Memory B cell (primary cell): Measurements from ENCODE around the gene UFM1.
"Not testable (repeated sequence)": the region's sequence is repeated elsewhere in the genome, so short reads cannot be mapped to it uniquely, and the experiment has no call there.

Experiments used
- ATAC-seq: fragments of 150-1000 bp; cut with Tn5 transposase; 2 replicates; pipeline ENCODE4 v1.10.0; 2021; ENCODE audit warnings: low read depth, mild to moderate bottlenecking, moderate library complexity
- DNase-seq, 2 donors: peaks; one replicate each; pipeline ENCODE4 v3.0.0; 2022; ENCODE audit warnings: low spot score in 2 of 2
- H3K27ac Mint-ChIP-seq: one replicate; pipeline ENCODE4 v1.8.0; 2022; ENCODE audit warnings: mild to moderate bottlenecking, moderate library complexity, mixed read lengths
- H3K27me3 Mint-ChIP-seq: one replicate; pipeline ENCODE4 v1.8.0; 2022; ENCODE audit warnings: mixed read lengths
- H3K36me3 Mint-ChIP-seq: one replicate; pipeline ENCODE4 v1.8.0; 2022; ENCODE audit warnings: mild to moderate bottlenecking, mixed read lengths
- H3K4me1 Mint-ChIP-seq: one replicate; pipeline ENCODE4 v1.8.0; 2022; ENCODE audit warnings: mixed read lengths
- H3K4me3 Mint-ChIP-seq: one replicate; pipeline ENCODE4 v1.8.0; 2022; ENCODE audit warnings: mild to moderate bottlenecking, moderate library complexity, mixed read lengths
- H3K9me3 Mint-ChIP-seq: one replicate; pipeline ENCODE4 v1.8.0; 2022; ENCODE audit warnings: mixed read lengths

The UFM1 gene

GRCh38 chr13:38348861-38349389, 726 bp upstream of the UFM1 start:
- Mint-ChIP-seq H3K4me3 (peak overlapping the region; percentile 91), H3K4me1 (peaks cover 23% of the 10 kb centered on the region), H3K27ac (peak overlapping the region; percentile 96), H3K36me3 (peaks cover 12% of the 10 kb centered on the region), H3K9me3 (no peaks in the 10 kb centered on the region), H3K27me3 (no peaks in the 10 kb centered on the region)
- ATAC-seq (no peak), DNase-seq (no peak)

DNA sequence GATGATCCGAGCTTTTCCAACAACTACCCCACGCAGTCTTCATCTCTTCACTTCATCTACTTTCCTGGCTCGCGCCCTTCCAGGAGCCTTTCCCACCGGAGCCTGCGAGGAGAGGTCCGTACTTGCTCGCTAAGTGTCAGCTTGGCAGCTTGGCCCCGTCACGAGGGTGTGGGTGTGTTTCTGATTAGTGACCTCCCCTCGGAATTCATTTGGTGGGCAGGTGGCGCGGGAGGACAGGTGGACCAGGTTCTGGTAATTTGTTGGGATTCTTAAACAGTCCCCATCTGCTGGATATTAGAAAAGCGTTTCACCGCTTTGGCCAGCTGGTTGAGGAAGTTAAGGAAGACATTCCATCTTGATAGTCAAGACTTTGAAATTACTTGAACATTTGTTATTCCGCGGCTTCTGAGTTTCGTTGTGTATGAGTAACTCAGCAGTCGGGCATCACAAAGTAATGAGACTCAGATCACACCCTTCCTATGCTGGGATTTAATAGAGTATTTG, 515 bp downstream of the UFM1 start:
- Mint-ChIP-seq H3K27me3 (no peaks in the 10 kb centered on the region), H3K36me3 (peaks cover 12% of the 10 kb centered on the region), H3K4me1 (peaks cover 23% of the 10 kb centered on the region), H3K4me3 (peak overlapping the region; percentile 91), H3K27ac (peak overlapping the region; percentile 96), H3K9me3 (no peaks in the 10 kb centered on the region)
- DNase-seq (peak; percentile 23 to 48), ATAC-seq (peak; percentile 18)

- Mint-ChIP-seq H3K4me1 (peaks cover 10% of the 10 kb centered on the region), H3K4me3 (no peak overlapping the region), H3K27me3 (no peaks in the 10 kb centered on the region), H3K9me3 (no peaks in the 10 kb centered on the region), H3K36me3 (peaks cover 18% of the 10 kb centered on the region), H3K27ac (no peak overlapping the region)
- DNase-seq (no peak), ATAC-seq (no peak)
Measured at GRCh38 chr13:38355595-38356119, 6.0 kb downstream of the UFM1 start.

DNA sequence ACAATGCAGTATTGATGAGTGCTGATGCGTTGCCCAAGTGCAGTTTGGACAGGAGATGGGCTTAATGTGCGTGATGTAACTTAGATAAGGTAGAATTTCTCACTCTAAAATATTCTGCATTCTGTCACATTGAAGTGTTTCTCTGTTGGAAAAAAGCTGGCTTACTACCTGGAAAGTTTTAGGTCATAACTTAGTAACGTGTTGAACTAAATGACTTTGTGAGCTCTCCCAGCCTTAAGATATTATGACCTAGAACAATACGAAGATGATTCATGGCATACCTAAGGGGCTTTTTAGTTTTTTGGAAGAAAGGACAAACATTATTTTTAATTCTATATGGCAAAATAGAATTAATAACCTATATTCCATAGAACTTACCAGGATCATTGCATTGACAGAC, 9.0 kb downstream of the UFM1 start:
- ATAC-seq (no peak), DNase-seq (no peak)
- H3K9me3 Mint-ChIP-seq: no peaks in the 10 kb centered on the region
- H3K4me1 Mint-ChIP-seq: peaks cover 8% of the 10 kb centered on the region
- no peak overlapping the region for H3K4me3 Mint-ChIP-seq
- no peak overlapping the region for H3K27ac Mint-ChIP-seq
- peaks cover 22% of the 10 kb centered on the region for H3K36me3 Mint-ChIP-seq
- H3K27me3 Mint-ChIP-seq: no peaks in the 10 kb centered on the region

DNA sequence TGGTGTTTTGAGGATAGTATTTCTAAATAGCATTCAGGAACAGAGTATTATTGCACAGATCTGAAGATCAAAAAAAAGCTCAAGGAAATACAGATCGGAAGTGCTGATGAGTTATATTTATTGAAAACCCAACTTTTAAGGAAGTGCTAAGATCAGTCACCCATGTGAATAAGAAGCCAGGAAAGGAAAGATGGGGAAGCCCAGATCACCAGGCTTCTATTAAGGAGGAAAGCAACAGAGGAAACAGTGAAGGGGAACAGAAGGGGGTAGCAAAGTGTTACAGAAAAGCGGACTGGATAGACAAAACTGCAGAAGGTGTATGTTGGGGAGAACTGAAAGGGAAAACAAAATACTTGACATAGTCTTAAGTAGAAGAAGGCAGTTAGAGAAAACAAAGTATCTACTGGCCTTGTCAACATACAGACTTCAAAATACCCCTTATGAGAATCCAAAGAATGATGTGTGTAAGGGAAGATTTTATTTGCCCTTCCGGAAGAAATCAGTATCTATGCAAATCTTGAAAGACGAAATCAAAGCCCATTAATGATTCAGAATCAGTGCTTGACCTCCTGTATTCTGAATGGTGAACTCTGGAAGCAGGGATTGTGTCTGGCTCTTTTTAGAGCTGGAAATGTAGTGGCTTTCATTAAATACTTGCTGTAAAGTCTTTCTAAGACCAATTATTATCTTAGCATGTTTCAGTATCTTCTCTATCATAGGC, 12.1 kb downstream of the UFM1 start:
- ATAC-seq: peak; percentile 31
- Mint-ChIP-seq H3K27me3 (no peaks in the 10 kb centered on the region), H3K4me1 (peaks cover 13% of the 10 kb centered on the region), H3K4me3 (no peak overlapping the region), H3K36me3 (peaks cover 19% of the 10 kb centered on the region), H3K27ac (peak overlapping the region; percentile 14), H3K9me3 (no peaks in the 10 kb centered on the region)
- no peak for DNase-seq

DNA sequence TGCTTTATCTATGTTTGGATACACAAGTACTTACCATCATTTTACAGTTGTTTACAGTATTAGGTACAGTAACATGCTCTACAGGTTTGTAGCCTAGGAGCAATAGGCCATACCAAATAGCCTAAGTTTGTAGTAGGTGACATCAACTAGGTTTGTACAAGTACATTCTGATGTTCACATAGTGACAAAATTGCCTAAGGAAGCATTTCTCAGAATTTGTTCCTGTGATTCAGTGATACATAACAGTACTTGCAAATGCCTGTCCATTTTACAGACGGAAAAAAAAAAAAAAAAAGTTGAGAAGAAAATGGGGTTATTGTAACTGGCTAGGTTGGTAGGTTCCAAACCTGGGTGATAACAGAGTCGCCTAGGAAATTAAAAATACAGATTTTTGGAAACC, 13.6 kb downstream of the UFM1 start:
- Mint-ChIP-seq H3K36me3 (peaks cover 19% of the 10 kb centered on the region), H3K4me3 (no peak overlapping the region), H3K27ac (no peak overlapping the region), H3K27me3 (no peaks in the 10 kb centered on the region), H3K9me3 (no peaks in the 10 kb centered on the region), H3K4me1 (peaks cover 13% of the 10 kb centered on the region)
- DNase-seq: no peak
- no peak for ATAC-seq

- not testable (repeated sequence) for H3K9me3 Mint-ChIP-seq, ATAC-seq, H3K27ac Mint-ChIP-seq, H3K4me3 Mint-ChIP-seq, H3K27me3 Mint-ChIP-seq, DNase-seq
- Mint-ChIP-seq H3K36me3 (peaks cover 17% of the 10 kb centered on the region), H3K4me1 (peaks cover 13% of the 10 kb centered on the region)
Measured at GRCh38 chr13:38363746-38364145, 14.1 kb downstream of the UFM1 start.

DNA sequence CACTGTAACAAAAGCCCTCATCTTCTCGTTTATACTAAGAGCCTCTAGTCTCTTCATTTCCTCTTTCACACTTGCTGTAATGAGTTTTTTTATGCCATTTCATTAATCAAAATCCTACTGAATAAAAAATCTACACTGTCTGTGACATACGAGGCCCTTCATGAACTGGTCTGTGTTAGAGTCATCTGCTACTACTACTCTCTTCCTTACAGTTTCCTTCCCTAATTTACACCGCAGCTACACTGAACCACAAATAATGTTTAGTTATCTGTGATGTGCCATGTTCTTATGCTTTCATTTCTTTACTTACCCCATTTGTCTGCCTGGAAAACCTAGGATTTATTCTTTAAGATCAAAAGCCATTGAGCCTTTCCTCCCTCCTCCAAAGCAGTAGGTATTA, 16.0 kb downstream of the UFM1 start:
- peaks cover 13% of the 10 kb centered on the region for H3K4me1 Mint-ChIP-seq
- no peaks in the 10 kb centered on the region for H3K27me3 Mint-ChIP-seq
- ATAC-seq: no peak
- no peak overlapping the region for H3K4me3 Mint-ChIP-seq
- H3K27ac Mint-ChIP-seq: peak overlapping the region; percentile 35
- no peak for DNase-seq
- peaks cover 16% of the 10 kb centered on the region for H3K36me3 Mint-ChIP-seq
- H3K9me3 Mint-ChIP-seq: no peaks in the 10 kb centered on the region

DNA sequence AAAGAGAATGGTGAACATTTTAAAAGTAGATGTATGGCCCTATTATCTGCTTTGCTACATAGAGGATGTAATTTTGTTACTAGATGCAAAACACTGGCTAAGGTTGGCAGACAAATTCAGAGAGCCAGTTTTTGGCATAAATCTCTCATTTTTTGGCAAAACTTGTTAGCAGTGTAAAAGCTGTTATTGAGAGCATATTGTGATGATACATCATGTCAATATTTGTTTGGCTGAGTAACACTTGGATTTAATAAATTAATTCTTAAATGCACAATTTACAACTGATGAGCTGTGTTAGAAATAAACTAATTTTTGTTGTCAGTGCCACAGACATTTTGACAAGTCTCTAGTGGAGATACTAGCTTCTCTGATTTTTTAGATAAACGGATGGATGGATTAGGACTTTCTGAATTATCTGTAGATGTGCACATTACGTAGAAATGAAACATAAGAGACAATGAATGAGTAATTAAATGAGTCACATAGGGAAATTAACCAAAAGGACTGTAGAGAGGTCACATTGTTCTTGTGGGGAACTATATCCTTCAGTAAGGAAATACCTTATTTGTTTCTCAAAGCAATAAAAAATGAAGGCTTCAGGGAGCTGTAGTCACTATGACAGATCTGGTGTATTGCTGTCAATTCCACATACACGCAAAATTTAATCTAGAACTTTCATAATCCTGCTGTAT, 17.4 kb downstream of the UFM1 start:
- Mint-ChIP-seq H3K9me3 (no peaks in the 10 kb centered on the region), H3K4me1 (peaks cover 5% of the 10 kb centered on the region), H3K27ac (no peak overlapping the region), H3K27me3 (peaks cover 2% of the 10 kb centered on the region), H3K36me3 (peaks cover 7% of the 10 kb centered on the region), H3K4me3 (no peak overlapping the region)
- ATAC-seq (no peak), DNase-seq (no peak)

DNA sequence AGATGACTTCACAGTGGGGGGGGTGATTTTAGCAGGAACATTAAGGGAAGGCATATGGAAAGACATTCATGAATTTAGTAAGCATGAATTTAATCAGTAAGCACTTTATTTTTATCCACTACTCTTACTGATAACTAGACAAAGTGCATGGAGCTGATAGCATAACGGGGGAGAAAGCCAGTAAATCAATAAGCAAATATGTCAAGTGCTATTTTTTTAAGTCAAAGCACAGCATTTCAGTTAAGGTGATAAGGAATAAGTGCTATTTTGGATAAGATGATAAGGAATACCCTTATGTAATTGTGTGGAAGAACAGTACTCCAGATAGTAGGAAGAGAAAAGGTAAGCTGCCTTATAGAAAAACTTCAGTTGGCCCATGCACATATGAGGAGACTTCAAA, 19.4 kb downstream of the UFM1 start:
- no peaks in the 10 kb centered on the region for H3K9me3 Mint-ChIP-seq
- peaks cover 5% of the 10 kb centered on the region for H3K4me1 Mint-ChIP-seq
- DNase-seq (no peak), ATAC-seq (no peak)
- no peak overlapping the region for H3K4me3 Mint-ChIP-seq
- peaks cover 2% of the 10 kb centered on the region for H3K27me3 Mint-ChIP-seq
- H3K36me3 Mint-ChIP-seq: no peaks in the 10 kb centered on the region
- no peak overlapping the region for H3K27ac Mint-ChIP-seq

- not testable (repeated sequence) for H3K4me3 Mint-ChIP-seq, ATAC-seq, H3K9me3 Mint-ChIP-seq, H3K4me1 Mint-ChIP-seq, H3K36me3 Mint-ChIP-seq, H3K27me3 Mint-ChIP-seq, H3K27ac Mint-ChIP-seq, DNase-seq
Measured at GRCh38 chr13:38370096-38370495, 20.4 kb downstream of the UFM1 start.

DNA sequence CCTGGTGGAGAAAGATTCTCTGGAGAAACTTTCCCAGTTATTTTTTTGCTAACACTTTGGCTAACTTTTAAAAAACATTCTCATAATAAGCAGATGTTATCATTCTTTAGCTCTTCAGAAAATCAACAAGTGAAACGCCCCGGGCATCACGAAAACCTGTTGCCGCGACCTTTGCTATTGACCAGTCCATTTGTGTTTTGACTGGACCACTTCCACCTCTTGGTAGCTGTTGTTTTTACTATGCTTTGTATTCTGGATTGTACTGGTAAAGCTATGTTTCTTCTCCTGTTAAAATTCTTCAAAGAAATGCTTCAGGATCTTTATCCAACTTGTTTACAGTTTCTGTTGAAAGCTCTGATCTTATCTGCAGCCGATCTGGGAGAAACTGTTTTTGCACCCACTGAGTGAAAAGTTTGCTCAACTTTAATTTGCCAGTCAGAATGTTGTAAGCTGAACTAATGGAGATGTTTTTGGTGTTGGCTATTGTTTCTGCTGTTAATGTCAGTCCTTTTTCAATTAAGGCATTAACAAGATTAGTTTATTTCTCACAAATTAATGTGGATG, 23.3 kb downstream of the UFM1 start:
- H3K4me1 Mint-ChIP-seq: no peaks in the 10 kb centered on the region
- H3K4me3 Mint-ChIP-seq: no peak overlapping the region
- H3K27ac Mint-ChIP-seq: no peak overlapping the region
- no peaks in the 10 kb centered on the region for H3K36me3 Mint-ChIP-seq
- H3K27me3 Mint-ChIP-seq: peaks cover 6% of the 10 kb centered on the region
- ATAC-seq (no peak), DNase-seq (no peak)
- H3K9me3 Mint-ChIP-seq: no peaks in the 10 kb centered on the region

- H3K4me3 Mint-ChIP-seq: no peak overlapping the region
- H3K27me3 Mint-ChIP-seq: peaks cover 11% of the 10 kb centered on the region
- no peak overlapping the region for H3K27ac Mint-ChIP-seq
- no peak for DNase-seq
- no peak for ATAC-seq
- no peaks in the 10 kb centered on the region for H3K9me3 Mint-ChIP-seq
- no peaks in the 10 kb centered on the region for H3K36me3 Mint-ChIP-seq
- H3K4me1 Mint-ChIP-seq: no peaks in the 10 kb centered on the region
Measured at GRCh38 chr13:38376546-38376945, 26.9 kb downstream of the UFM1 start.

GRCh38 chr13:38381890-38382289, 32.2 kb downstream of the UFM1 start:
- ATAC-seq: no peak

More at GRCh38 chr13:38381890-38382289, 32.2 kb downstream of the UFM1 start:
- H3K4me3 Mint-ChIP-seq: no peak overlapping the region
- H3K4me1 Mint-ChIP-seq: no peaks in the 10 kb centered on the region
- DNase-seq: no peak
- H3K27ac Mint-ChIP-seq: no peak overlapping the region
- H3K9me3 Mint-ChIP-seq: no peaks in the 10 kb centered on the region
- peaks cover 7% of the 10 kb centered on the region for H3K27me3 Mint-ChIP-seq
- no peaks in the 10 kb centered on the region for H3K36me3 Mint-ChIP-seq
